Measurements from ENCODE around the gene OTOG.

Gene OTOG

DNA sequence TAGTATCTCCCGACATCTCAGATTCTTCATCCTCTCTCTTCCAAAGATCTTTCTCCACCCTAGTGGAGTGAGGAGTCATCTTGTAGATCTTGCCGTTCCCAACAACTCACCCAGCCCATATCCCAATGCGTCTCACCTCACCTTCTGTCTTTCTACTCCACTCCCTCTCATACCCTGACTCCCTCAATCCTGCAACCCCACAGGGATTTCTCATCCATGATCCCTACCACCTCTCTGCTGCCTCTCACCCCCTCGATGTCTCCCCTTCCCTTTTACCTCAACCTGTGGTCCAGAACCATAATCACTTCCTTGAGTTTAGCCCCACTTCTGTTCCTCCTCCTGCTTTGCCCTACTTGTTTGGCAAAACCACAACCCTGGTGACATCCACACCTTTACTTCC is 41.7 kb downstream of the OTOG start:
- no peak for DNase-seq

DNA sequence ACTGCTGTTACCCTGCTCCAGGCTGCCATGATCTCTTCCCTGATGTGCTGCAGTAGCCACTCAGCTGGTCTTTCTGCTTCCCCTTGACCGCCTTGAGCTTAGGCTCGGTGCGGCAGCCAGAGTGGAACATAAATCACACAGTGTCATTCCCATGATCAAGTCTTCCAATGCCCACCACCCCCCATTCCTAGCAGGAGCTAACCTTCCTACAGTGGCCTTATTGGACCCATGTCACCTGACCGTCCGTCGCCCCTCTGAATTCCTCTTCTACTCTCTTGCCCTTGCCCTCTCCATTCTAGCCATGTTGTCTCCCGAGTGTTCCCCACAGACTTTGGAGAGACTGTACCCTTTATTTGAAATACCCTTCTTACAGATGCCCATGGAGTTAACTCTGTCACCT is 43.4 kb downstream of the OTOG start:
- no peak for DNase-seq

DNA sequence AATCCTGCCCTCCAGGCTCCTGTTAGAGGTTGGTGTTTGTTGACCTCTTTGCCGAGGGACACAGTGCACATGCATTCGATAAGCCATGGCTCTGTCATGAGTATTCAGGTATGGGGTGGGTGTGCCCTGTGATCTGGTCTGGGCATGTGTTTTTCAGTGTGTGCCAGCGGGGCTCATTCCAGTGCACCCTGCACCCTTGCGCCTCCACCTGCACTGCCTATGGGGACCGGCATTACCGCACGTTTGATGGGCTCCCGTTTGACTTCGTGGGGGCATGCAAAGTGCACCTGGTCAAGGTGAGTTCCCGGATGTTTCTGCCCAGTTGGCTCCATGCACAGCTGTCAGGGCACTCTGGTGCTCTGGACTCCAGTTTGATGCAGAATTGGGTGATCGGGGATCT is 44.2 kb downstream of the OTOG start:
- DNase-seq = no peak

DNA sequence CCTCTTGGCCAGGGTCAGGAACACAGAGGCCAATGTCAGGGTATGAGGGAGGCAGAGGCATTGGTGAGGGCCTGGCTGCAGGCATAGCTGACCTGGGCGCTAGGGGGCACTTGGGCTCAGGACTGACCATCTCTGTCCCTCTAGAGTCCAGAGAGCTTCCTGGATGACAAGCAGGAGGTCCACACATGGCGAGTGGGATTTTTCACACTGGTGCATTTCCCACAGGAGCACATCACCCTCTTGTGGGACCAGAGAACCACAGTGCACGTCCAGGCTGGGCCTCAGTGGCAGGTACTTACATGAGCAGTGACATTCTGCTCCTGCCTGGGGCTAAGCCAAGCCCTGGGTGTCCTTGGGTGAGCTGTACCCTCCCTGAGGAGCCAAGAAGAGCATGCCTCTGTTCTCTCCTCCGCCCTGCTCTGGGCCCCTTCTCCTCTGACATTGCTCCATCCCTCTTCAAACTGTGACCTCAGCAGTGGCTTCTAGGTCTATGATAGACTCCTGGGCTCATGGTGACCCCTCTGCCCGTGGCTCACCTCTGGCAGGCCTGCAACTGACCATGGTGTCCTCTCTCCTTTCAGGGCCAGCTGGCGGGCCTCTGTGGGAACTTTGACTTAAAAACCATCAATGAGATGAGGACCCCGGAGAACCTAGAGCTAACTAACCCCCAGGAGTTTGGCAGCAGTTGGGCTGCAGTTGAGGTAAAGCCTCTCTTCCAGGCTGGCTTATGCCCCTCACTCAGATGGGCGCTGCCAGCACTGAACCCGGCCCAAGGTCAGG is 46.6 kb downstream of the OTOG start:
- DNase-seq = no peak

DNA sequence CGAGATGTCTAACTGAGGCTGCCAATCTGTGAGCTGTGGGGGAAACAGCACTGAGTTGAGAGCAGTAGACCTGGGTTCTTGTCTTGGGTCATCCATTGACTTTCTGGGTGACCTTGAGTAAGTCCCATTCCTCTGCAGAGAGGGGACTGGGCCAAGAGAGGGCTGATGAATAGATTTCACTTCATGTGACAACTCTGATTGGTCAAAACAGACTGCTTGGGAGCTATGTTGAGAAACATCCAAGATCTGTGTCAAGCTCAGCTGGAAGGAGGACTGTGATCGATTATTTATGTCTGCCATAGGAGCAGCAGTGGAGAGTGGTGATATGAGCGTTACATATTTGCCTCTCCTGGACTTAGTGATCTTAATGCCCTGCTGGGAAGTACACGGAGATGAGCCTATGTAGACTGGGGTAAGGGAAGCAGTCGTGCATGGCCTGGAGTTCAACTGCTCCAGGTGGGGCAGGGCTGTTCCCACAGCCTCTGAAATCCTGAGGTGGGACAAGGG is 47.7 kb downstream of the OTOG start:
- DNase-seq = no peak

DNA sequence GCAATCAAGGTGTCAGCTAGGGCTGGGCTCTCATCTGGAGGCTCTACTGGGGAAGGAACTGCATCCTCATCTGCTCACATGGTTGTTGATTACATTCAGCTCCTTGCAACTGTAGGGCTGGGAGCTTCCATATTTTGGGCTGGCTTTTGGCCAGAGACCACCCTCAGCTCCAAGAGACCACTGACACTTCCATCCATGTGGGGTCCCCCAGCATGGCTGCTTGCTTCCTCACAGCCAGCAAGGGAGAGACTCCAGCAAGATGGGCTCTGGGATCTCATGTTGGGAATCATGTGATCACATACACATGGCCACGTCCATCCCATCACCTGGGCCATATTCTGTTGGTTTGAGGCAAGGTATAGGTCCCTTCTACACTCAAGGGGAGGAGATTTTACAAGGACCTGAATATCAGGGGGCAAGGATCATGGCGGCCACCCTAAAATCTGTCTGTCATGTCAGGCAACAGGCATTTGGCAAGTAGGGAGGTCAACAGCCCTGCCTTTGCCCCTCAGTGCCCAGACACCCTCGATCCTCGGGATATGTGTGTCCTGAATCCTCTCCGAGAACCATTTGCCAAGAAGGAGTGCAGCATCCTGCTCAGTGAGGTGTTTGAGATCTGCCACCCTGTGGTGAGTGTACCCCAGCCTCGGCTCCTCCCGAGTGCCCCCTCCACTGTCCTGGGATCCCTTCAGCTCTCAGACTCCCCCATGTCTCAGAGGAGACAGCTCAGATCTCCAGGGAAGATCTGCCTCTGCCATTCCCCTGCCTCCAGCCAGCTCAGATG is 48.7 kb downstream of the OTOG start:
- DNase-seq = no peak

DNA sequence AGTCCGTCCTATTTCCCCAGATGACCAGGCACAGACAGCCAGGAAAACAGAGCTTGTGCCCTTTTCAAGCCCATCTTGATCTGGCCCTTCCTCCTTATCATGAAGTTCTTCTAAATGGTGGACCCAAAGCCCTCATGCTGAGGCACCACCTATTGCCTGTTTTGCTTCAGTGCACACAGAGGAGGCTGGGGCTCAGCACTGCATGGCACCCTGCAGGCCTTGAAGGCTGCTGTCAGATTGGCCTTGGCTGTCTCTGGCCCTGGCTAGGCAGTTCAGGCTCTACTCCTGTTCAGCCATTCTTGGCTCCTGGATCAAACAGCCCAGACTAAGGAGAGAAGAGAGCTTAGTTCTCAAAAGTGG is 49.2 kb downstream of the OTOG start:
- no peak for DNase-seq

DNA sequence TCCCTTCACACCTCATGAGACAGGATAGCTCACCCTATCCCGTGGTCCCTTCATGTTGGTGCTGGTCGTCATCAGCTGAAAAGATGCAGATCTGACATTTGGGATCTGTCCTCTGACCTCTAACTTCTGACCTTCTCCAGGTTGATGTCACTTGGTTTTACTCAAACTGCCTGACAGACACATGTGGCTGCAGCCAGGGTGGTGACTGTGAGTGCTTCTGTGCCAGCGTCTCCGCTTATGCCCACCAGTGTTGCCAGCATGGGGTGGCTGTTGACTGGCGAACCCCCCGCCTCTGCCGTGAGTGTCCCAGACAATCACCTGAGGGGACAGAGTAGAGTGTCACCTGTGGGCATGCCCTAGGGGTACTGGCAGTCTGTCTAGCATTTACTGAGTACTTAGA is 49.7 kb downstream of the OTOG start:
- no peak for DNase-seq

DNA sequence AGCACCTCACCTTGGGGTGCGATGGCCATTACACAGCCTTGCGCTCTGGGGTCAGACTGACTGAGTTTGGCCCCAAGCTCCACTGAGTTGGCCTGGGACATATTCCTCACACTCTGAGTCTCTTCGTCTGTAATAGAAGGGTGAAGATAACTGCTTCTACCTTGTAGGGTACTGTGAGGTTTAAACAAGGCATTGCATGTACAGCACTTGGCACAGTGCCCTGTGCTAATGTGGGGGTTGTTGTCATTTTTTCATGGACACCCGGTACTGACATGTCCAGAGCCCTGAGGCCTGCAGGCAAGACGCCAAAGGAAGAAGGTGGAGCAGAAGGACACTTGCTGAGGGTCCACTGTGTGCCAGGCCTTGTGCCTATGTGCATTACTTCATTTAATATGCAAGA is 50.7 kb downstream of the OTOG start:
- no peak for DNase-seq

DNA sequence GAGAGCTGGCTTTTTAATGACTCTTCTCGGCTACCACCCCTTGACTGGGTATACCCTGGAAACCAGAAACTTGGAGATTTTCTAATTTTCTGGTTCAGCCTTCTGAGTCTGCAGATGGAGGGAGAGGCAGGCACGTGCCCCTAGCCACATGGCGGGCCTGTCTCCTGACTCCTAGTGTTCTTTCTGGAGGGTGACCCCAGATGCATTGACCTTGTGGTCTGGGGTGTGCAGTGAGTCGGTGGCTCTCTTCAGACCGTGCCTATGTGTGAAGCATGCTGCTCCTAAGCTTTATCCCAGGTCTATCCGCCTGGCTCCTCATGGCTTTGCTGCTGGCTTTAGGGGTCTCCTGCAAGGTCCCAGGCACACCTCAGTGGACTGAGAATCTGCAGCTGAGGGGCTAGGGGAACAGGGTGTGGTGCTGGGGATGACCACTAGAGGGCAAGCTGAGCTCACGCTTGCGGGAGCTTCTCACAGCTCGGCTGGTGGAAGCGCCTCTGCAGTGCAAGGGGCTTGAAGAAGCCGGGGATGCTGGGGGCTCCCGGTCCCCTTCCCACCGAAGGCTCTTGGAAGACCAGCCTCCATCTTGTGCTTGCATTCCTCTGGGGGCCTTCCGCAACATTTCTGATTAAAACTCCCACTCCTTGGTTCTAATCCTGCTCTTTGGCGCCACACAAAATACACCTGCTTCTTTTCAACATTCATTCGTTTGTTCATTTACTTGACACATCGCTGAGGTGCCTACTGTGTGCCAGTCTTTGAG is 51.8 kb downstream of the OTOG start:
- DNase-seq = peak; percentile 32 to 60

DNA sequence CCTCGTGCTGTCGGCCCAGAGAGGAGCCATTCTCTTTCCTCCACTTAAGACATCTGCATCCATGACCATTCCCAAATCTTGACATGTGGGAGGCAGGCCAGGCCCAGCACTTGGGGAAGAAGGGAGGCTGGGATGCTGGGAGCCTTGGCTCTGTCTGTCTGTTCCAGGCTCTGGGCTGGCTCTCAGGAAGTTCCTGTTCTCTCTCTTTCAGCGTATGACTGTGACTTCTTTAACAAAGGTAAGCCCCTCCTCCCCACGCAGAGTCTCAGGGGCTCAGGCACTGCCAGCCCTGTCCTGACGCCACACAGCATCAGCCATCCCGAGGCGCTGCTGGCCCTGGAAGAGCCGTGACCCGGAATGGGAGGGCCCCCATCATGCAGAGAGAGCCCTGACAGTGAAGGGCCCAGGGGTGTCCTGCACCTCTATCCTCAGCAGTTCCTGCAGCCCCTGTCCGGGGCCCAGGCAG is 52.4 kb downstream of the OTOG start:
- DNase-seq = no peak

DNA sequence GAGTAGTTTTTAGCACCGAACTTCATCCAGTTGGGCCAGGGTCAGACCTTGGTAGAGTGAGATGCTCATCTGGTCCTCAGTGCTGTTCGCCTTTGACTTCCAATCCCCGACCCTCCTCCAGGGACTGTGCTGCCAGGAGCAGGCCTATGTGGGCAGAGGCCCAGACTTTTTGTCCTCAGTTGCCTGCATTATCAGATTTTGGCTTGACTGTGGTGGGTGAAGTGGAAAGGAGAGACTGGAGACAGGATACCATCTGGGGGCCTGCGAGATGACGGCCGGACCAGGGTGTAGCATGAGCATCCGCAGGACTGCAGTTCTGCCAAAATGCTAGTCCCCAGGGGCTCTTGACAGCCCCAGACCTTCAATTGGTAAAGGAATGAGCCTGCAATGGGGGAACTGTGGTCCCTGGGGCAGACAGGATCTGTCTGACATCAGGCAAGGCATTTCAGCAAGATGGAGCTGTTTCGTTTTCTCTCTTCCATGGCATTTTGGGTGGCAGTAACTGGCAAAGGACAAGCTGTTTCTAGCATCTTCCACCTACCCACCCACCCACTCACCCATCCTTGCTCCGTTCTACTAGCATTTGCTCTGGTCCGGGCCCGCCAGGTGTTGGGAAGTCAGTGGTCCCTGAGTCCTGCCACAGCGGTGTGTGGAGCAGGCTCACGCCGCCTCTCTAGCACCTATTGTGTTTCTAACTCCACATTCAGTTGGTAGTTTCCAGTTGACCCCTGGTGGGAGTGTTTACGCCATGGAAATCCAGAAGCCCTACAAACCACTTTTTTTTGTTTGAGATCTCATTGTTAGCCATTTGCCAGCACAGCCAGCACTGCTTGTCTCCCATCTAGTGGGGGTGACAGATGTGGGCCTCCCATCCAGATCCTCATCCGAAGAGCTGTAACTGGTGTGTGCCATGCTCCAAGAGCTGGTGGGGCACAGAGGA is 53.5 kb downstream of the OTOG start:
- DNase-seq = no peak

DNA sequence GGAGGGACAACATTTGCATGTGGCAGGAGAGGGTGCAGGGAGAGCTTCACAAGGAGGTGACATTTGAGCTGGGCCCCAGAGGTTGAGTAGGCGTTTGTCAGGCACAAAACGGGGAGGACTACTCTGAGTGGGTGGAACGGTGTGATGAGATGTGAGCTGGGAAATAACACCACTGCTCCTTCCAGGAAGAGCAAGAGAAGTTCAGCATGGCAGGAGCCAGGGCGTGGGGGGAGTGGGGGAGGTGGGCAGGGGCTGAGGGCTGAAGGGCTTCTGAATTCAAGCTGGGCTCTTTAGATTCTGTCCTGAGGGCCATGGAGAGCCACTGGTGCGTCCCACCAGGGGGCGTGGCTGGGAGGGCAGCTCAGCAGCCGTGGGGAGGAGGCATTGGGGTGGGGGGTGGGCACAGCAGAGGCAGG is 54.2 kb downstream of the OTOG start:
- DNase-seq = no peak

DNA sequence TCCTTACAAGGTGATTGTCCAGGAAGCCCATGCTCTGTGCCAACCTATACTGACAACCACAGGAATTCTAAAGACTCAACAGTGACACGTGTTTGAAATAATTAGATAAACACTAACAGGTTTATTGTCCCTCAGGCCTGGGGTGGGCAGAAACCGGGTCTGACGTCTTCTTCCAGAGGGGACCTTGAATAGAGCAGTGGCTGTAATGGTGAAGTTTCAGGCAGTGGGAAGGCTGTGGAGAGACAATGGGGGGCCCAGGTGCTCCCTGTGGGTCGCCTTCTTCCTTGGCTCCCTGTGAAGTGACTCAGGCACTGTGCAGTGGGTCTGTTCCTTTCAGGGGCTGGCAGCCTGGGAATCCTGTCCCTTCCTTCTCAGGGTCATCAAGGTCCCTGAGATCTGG is 54.6 kb downstream of the OTOG start:
- DNase-seq = no peak

DNA sequence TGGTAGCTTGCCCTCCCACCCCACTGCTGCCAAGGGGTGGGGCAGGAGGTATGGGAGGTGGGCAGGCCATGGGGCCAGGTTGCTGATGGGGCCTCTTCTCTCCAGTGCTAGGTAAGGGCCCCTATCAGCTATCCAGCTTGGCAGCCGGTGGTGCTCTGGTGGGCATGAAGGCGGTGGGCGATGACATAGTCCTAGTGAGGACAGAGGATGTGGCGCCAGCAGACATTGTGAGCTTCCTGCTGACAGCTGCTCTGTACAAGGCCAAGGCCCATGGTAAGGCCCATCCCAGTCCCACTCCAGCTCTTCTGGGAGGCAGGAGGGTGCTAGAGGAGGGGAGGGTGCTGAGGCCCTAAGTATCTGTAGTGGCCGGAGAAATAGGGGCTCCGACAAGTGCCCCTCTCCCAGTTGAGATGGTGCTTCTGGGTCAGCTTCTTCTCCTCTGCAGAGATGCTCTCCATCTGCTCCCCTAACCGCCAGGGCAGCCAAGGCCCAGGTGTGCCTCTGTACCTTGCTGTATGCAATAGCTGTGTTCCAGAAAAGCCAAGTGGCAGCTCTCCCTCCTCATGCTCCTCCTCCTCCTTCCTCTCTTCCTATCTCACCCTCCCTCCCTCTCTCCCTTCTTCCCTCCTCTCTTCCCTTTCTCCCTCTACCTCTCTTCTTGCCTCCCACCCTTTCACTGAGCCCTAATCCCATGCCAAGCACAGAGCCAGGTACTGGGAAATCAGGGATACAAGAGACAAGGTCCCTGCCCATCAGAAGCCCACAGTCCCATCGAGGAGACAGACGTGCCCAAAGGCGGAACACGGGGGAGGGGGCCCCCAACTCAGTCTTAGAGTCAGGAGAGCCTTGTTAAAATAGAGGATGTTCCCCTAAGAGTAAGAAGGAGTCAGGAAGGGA is 55.3 kb downstream of the OTOG start:
- DNase-seq = no peak

DNA sequence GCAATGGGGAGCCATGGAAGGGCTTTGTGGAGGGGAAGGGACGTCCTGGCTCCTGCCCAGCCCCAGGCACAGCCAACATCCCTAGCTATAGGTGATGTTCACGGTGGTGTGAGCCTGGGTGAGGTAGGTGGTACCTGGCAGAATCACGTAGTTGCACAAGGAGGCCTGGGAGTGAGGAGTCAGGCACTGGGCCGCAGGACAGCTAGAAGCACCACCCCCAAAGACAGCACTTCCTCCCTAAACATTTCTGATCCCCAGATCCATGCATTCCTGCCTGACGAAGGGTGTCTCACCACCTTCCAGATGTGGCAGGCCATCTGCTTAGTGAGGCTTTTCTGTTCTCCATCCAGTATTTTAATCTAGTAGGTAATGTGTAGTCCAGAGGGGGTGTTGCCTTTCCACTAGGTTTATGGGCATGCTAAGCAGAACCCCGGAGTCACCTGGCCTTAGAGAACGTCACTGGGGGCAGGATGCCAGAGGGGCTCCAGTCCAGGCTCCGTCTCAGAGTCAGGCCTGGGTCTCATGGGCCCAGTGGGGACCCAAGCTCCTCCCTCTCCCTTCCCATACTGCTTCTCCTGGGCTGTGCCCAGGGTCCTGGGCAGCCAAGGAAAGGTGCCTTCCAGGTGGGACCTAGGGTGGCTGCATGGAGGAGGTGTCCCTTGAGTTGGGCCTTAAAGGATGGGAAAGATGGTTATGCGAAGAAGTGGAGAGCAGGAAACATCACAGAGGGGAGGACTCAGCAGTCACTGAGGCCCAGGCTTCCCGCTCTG is 56.2 kb downstream of the OTOG start:
- no peak for DNase-seq

DNA sequence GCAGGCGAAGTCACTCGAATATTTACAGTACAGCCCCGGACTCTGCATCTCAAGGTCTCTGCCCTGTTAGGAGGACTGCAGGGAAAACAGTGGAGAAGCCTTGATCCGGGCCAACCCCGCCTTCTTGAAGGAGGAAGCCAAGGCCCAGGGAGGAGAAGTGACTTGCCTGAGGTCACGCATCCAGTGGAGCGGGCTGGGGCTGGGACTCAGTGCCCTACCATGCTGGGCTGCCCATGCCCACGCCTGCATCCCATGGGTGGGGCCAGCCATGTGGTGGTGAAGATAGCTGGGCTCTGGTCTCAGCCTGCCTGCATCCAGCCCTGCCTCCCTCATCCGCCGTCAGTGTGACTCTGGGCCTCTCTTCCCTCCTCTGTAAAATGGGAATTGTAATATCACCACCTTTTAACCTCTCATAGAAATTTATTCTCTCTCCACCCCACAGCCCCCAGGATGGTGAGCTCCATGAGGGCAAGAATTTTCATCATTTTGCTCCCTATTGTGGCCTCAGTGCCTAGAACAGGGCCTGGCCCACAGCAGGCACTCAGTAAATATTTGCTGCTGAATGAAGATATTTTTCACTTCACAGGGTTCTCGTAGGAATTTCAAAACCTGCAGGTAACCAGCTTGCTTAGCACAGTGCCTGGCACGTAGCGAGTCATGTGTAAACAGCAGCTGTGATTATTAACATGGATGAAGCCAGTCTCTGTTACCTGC is 57.3 kb downstream of the OTOG start:
- no peak for DNase-seq

DNA sequence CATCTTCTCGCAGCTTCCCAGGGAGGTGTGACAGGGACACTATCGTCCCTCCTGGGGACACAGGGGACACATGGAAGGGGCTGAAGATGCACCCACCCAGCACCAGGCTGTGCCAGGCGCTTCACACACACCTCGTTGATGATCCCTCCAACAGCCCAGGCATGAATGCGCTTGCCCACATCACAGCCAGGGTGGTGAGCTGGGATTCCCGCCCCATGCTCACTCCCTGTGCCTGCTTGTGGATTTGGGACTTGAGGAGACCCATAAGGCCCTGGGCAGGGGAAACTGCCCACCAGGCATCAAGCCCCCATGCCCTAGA is 57.8 kb downstream of the OTOG start:
- no peak for DNase-seq

DNA sequence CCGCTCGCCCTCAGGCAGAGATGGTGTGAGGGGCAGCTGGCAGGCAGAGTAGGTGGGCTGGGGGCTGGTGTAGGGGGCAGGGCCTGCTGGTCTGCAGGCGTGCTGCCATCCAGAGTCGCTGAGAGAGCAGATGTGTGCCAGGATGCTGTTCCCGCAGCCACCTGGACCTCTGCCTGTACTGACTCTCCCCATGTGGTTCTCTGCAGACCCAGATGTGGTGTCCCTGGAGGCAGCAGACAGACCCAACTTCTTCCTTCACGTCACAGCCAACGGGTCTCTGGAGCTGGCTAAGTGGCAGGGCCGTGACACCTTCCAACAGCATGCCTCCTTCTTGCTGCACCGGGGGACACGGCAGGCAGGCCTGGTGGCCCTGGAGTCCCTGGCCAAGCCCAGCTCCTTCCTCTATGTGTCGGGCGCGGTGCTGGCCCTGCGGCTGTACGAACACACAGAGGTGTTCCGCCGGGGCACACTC is 58.6 kb downstream of the OTOG start:
- DNase-seq = no peak

Data from NCI-H187 (cell line).